Mesodermal cell (in vitro differentiated cells): Measurements from ENCODE around the gene RGPD3.
"Not testable (repeated sequence)": the region's sequence is repeated elsewhere in the genome, so short reads cannot be mapped to it uniquely, and the experiment has no call there.

Experiments used
- H3K27ac ChIP-seq: 2 replicates; pipeline ENCODE4 v1.7.0; 2013; ENCODE audit warnings: mild to moderate bottlenecking, low read depth, low read length, moderate library complexity; ENCODE audit not compliant: severe bottlenecking
- H3K36me3 ChIP-seq: 2 replicates; pipeline ENCODE4 v1.7.1; 2013; ENCODE audit warnings: mild to moderate bottlenecking, low read length, moderate library complexity; ENCODE audit not compliant: control insufficient read depth, insufficient read depth
- H3K4me1 ChIP-seq: one replicate; pipeline ENCODE4 v1.7.1; 2013; ENCODE audit warnings: mild to moderate bottlenecking, low read length; ENCODE audit not compliant: insufficient read depth, control insufficient read depth, poor library complexity, severe bottlenecking
- H3K4me3 ChIP-seq: 2 replicates; pipeline ENCODE4 v1.7.0; 2013; ENCODE audit warnings: low read length, control low read depth, mild to moderate bottlenecking; ENCODE audit not compliant: insufficient read depth, poor library complexity, severe bottlenecking; ENCODE audit errors: extremely low read depth
- H3K9me3 ChIP-seq: 2 replicates; pipeline ENCODE4 v1.7.1; 2013; ENCODE audit warnings: mild to moderate bottlenecking, low read length, moderate library complexity; ENCODE audit not compliant: control insufficient read depth
- WGBS, 2 experiments: methylation state at CpG; one replicate each; pipeline ENCODE4 v1.1.5; 2013; ENCODE audit warnings: missing lambda C conversion rate in 2 of 2; ENCODE audit not compliant: insufficient coverage in 2 of 2; 5-methylcytosine and 5-hydroxymethylcytosine counted together

The RGPD3 gene

GRCh38 chr2:106506002-106506687 is 37.9 kb upstream of the RGPD3 start:
- H3K27ac ChIP-seq, H3K9me3 ChIP-seq, H3K4me1 ChIP-seq, H3K4me3 ChIP-seq, H3K36me3 ChIP-seq: not testable (repeated sequence)
- WGBS, 2 experiments = 86 to 100% methylated on average over 3 of the region's 9 CpGs

DNA sequence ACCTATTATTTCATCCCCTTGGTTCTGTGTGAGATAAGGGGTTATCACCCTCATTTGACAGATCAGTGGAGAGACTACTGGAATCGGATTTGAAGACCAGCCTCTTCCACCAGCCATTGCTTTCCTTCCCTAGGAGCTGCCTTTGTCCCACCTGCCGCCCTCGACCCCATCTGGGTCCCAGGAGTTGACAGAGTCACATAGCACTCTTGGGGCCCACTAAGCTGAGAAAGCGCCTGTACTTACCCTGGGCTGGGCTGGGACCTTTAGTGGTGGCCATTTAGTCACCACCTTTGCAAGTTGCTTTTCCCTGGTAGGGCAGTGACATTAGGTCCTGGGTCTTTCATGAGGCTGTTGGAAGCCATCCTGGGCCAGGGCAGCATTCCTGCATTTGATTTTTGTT is 36.6 kb upstream of the RGPD3 start:
- WGBS, 2 experiments = 80 to 90% methylated on average over 1 to 2 of the region's 4 CpGs
- H3K27ac ChIP-seq = not testable (repeated sequence)

DNA sequence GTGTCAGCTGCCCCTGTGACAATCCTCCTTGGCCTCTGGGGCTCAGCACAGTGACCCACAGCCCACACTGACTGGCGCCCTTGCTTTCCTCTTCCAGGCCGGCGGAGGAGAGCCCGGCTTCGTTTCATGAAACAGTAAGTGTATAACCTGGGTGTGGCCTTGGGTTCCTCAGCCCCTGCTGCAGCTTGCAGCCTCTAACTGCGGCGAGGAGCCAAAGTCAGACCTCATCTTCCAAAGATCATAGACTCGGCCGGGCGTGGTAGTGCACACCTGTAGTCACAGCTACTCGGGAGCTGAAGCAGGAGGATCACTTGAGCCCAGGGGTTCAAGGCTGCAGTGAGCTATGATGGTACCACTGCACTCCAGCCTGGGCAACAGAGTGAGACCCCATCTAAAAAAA is 36.0 kb upstream of the RGPD3 start:
- not testable (repeated sequence) for H3K4me3 ChIP-seq, H3K4me1 ChIP-seq, H3K27ac ChIP-seq, H3K9me3 ChIP-seq, H3K36me3 ChIP-seq
- WGBS, 2 experiments = 88 to 93% methylated on average over 3 to 4 of the region's 11 CpGs

More for the DNA sequence above, 36.6 kb upstream of the RGPD3 start:
- H3K4me3 ChIP-seq, H3K36me3 ChIP-seq, H3K4me1 ChIP-seq, H3K9me3 ChIP-seq: not testable (repeated sequence)

- not testable (repeated sequence) for H3K4me3 ChIP-seq, H3K9me3 ChIP-seq, H3K4me1 ChIP-seq, H3K27ac ChIP-seq, H3K36me3 ChIP-seq
- 80 to 91% methylated on average over 1 to 2 of the region's 8 CpGs for WGBS, 2 experiments
Observed at GRCh38 chr2:106502351-106502750, 34.1 kb upstream of the RGPD3 start.

GRCh38 chr2:106500350-106500749 is 32.1 kb upstream of the RGPD3 start:
- not testable (repeated sequence) for H3K4me3 ChIP-seq

DNA sequence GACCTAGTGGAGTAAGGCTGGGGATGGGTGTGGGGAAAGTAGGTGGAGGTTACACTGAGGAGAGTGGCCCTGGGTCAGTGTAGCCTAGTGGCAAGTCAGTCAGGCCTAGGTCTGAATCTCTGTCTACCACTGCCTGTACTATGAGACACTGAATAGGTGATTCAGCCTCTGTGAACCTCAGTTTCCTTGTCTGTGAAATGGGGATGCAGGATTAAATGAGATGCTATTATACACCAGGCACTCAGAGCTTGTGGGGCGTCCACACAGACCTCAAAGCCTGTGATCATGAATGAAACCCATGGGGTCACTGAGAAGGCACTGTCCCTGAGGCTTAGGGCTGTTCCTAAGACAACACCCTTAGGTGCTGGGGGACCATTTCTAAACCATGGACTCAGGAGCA is 30.3 kb upstream of the RGPD3 start:
- H3K4me3 ChIP-seq, H3K9me3 ChIP-seq, H3K27ac ChIP-seq, H3K4me1 ChIP-seq, H3K36me3 ChIP-seq: not testable (repeated sequence)
- 83 to 100% methylated on average over 1 of the region's 1 CpG for WGBS, 2 experiments

More at GRCh38 chr2:106500350-106500749, 32.1 kb upstream of the RGPD3 start:
- H3K27ac ChIP-seq, H3K36me3 ChIP-seq, H3K4me1 ChIP-seq, H3K9me3 ChIP-seq: not testable (repeated sequence)
- no CpG with 5 or more reads among the region's 7 CpGs for WGBS, 2 experiments

GRCh38 chr2:106492913-106493312 is 24.7 kb upstream of the RGPD3 start:
- H3K4me1 ChIP-seq, H3K27ac ChIP-seq, H3K9me3 ChIP-seq, H3K36me3 ChIP-seq, H3K4me3 ChIP-seq: not testable (repeated sequence)
- 71 to 74% methylated on average over 3 to 4 of the region's 6 CpGs for WGBS, 2 experiments

DNA sequence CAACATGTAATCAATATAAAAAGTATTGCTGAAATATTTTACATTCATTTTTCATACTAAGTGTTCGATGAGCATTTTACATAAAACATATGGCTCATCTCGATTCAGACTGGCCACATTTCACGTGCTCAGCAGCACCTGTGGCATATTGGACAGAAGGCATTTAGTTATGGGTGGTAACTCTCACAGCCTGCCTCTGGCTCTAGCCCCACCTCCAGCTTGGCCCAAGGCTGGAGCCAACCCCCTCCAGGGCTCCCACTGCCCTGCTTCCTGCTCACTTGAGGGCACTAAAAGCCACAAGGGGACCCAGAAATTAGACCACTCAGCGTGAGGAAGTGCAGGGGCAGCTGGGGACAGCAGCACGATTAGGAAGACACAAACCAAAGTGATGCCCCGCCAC is 24.2 kb upstream of the RGPD3 start:
- H3K27ac ChIP-seq, H3K4me1 ChIP-seq, H3K9me3 ChIP-seq, H3K4me3 ChIP-seq, H3K36me3 ChIP-seq: not testable (repeated sequence)
- WGBS, 2 experiments = no CpG with 5 or more reads among the region's 6 CpGs

GRCh38 chr2:106489701-106490100 is 21.5 kb upstream of the RGPD3 start:
- 50 to 72% methylated on average over 1 to 4 of the region's 6 CpGs for WGBS, 2 experiments
- not testable (repeated sequence) for H3K4me1 ChIP-seq, H3K9me3 ChIP-seq, H3K4me3 ChIP-seq, H3K36me3 ChIP-seq, H3K27ac ChIP-seq

DNA sequence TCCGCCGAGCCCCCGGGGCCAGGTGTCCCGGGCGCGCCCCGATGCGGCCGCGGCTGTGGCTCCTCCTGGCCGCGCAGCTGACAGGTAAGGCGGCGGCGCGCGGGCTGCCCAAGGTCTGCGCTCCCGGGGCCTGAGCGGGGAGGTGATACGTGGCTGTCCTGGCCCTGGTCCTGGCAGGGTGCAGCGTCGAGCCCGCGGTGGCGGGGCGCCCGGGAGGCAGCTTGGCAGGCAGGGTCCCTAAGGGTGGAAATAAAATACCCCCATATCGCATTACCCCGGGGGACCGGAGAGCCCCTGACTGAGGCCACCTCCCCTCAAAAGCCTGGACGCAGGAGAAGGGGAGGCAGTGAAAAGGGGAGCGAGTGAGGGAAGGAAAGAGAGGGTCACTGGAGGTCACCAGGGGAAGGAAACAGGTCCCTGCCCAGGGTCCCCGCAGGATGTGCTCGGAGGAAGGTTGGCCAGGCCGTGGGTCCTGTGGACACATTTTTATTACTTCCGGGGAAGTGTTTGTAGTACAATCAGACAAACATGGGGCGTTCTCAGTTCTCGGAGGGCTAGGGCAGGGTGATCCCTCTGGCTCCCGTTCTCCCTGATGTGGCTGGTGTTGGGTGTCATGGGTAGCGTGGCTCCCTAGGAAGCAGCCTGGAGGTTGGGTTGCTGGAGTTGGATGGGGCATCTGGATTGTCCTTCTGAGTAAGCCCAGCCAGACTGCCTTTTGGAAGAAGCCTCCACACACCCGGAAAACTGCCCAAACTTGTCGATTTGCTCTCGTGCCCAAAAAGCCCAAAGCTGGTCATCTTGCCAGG is 19.4 kb upstream of the RGPD3 start:
- not testable (repeated sequence) for H3K4me3 ChIP-seq, H3K36me3 ChIP-seq, H3K27ac ChIP-seq, H3K9me3 ChIP-seq, H3K4me1 ChIP-seq
- WGBS, 2 experiments = 21 to 35% methylated on average over 26 to 27 of the region's 44 CpGs
